SK-N-SH treated with all-trans-retinoic acid at 6 μM for 48 hours (cell line): ENCODE data around the gene ITGB3BP.

Experiments
- ARNTL ChIP-seq: fragments of 450-650 bp; formaldehyde crosslinking; IDR thresholded peaks from 2 replicates; pipeline ENCODE4 v1.5.0; 2020; ENCODE audit warnings: low read depth, mild to moderate bottlenecking, moderate library complexity, borderline replicate concordance
- BACH2 ChIP-seq: fragments of 250-450 bp; sonication (Bioruptor Pico); IDR thresholded peaks from 2 replicates; pipeline ENCODE4 v1.9.0; 2021; ENCODE audit warnings: mild to moderate bottlenecking, borderline replicate concordance
- CSDC2 ChIP-seq: fragments of 250-450 bp; sonication (Bioruptor Pico); IDR thresholded peaks from 2 replicates; pipeline ENCODE4 v1.5.0; 2020; ENCODE audit warnings: mild to moderate bottlenecking, moderate library complexity
- PATZ1 ChIP-seq: fragments of 250-450 bp; sonication (Bioruptor Pico); IDR thresholded peaks from 2 replicates; pipeline ENCODE4 v1.8.0; 2020; ENCODE audit warnings: mild to moderate bottlenecking, moderate library complexity, borderline replicate concordance
- POU6F1 ChIP-seq: fragments of 250-450 bp; sonication (Bioruptor Pico); IDR thresholded peaks from 2 replicates; pipeline ENCODE4 v1.8.0; 2021; ENCODE audit warnings: low read depth, mild to moderate bottlenecking, moderate library complexity, borderline replicate concordance
- PPARA ChIP-seq: fragments of 250-450 bp; sonication (Bioruptor Pico); IDR thresholded peaks from 2 replicates; pipeline ENCODE4 v1.5.0; 2020; ENCODE audit warnings: mild to moderate bottlenecking, borderline replicate concordance
- SNAI2 ChIP-seq: fragments of 250-450 bp; sonication (Bioruptor Pico); IDR thresholded peaks from 2 replicates; pipeline ENCODE4 v1.5.0; 2020; ENCODE audit warnings: mild to moderate bottlenecking, moderate library complexity
- TOX ChIP-seq: fragments of 250-450 bp; sonication (Bioruptor Pico); IDR thresholded peaks from 2 replicates; pipeline ENCODE4 v1.8.0; 2021; ENCODE audit warnings: mild to moderate bottlenecking, moderate library complexity, borderline replicate concordance
- ZC3H10 ChIP-seq: fragments of 250-450 bp; sonication (Bioruptor Pico); IDR thresholded peaks from 2 replicates; pipeline ENCODE4 v1.5.1; 2021; ENCODE audit warnings: mild to moderate bottlenecking, moderate library complexity
- ZFP3 ChIP-seq: fragments of 250-450 bp; sonication (Bioruptor Pico); IDR thresholded peaks from 2 replicates; pipeline ENCODE4 v1.5.0; 2020; ENCODE audit warnings: mild to moderate bottlenecking, moderate library complexity
- ZNF8 ChIP-seq: fragments of 450-650 bp; formaldehyde crosslinking; IDR thresholded peaks from 2 replicates; pipeline ENCODE4 v1.5.0; 2020; ENCODE audit warnings: mild to moderate bottlenecking, moderate library complexity

GRCh38 chr1:63408331-63408730 is 114.7 kb downstream of the ITGB3BP start:
- TF ChIP-seq ARNTL (CRISPR knock-in tag): no peak
- no peak for TF ChIP-seq PATZ1 (CRISPR knock-in tag)
- no peak for TF ChIP-seq TOX (CRISPR knock-in tag)
- TF ChIP-seq ZFP3: no peak
- TF ChIP-seq BACH2: no peak
- no peak for TF ChIP-seq CSDC2 (CRISPR knock-in tag)
- TF ChIP-seq POU6F1 (CRISPR knock-in tag): no peak
- no peak for TF ChIP-seq ZC3H10 (CRISPR knock-in tag)
- TF ChIP-seq ZNF8 (CRISPR knock-in tag): no peak
- TF ChIP-seq SNAI2 (CRISPR knock-in tag): no peak
- TF ChIP-seq PPARA (CRISPR knock-in tag): no peak
